ENCODE results near the gene MRPL23. TPM values are rescaled to one million over a fixed set of nuclear protein-coding genes. Genes with fewer than 3 reads are reported as not detected.

The MRPL23 gene
- total RNA-seq, 1 experiment from 2014 or later: 98.0 TPM

- H3K36me3 Mint-ChIP-seq (ENCODE audit: insufficient read depth, unreplicated experiment): no peaks in the 10 kb centered on the region
- H3K4me3 Mint-ChIP-seq (ENCODE audit: unreplicated experiment): no peak overlapping the region
- H3K9me3 Mint-ChIP-seq (ENCODE audit: unreplicated experiment): no peaks in the 10 kb centered on the region
- ChIA-PET CTCF (no interaction called here), POLR2A (no interaction called here)
- intact Hi-C loops (cut with micrococcal nuclease): no loop called here
- H3K4me1 Mint-ChIP-seq (ENCODE audit: insufficient read depth, unreplicated experiment): peaks cover 5% of the 10 kb centered on the region
- peaks cover 35% of the 10 kb centered on the region for H3K27me3 Mint-ChIP-seq (ENCODE audit: insufficient read depth, unreplicated experiment)
- BruUV-seq (replicated peaks): no TSS peak
- no peak for TF ChIP-seq CTCF (IDR thresholded peaks at IDR 0.05; ENCODE audit: unreplicated experiment)
- DNase-seq (ENCODE audit: unreplicated experiment): no peak
- H3K27ac Mint-ChIP-seq (ENCODE audit: low read depth, unreplicated experiment): no peak overlapping the region
These were observed 18.1 kb upstream of the MRPL23 start for GRCh38 chr11:1928891-1929541.

GRCh38 chr11:1929621-1930461 lies 17.3 kb upstream of the MRPL23 start:
- CTCF ChIA-PET: no interaction called here
- H3K27me3 Mint-ChIP-seq (ENCODE audit: insufficient read depth, unreplicated experiment): peaks cover 32% of the 10 kb centered on the region

DNA sequence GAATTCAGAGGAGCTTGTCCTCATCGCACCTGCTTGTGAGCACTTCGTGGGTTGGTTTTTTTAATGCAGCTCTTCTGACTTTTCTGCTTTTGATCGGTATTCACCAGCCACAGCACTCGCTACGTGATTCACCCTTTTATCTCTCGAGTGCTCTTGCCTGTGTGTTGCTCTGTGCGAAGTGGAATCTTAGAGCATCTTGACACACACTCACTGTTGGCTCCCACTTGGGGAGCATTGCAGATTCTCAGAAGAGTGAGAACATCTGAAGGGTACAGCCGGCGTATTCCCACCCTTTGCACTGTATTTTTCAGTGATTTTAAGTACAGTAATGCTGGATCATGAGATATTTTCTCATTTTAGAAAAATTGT lies 16.7 kb upstream of the MRPL23 start:
- no peak for DNase-seq (ENCODE audit: unreplicated experiment)
- Mint-ChIP-seq H3K27ac (ENCODE audit: low read depth, unreplicated experiment) (no peak overlapping the region), H3K36me3 (ENCODE audit: insufficient read depth, unreplicated experiment) (no peaks in the 10 kb centered on the region), H3K4me3 (ENCODE audit: unreplicated experiment) (no peak overlapping the region), H3K4me1 (ENCODE audit: insufficient read depth, unreplicated experiment) (peaks cover 5% of the 10 kb centered on the region), H3K9me3 (ENCODE audit: unreplicated experiment) (no peaks in the 10 kb centered on the region), H3K27me3 (ENCODE audit: insufficient read depth, unreplicated experiment) (peaks cover 32% of the 10 kb centered on the region)
- POLR2A ChIA-PET: no interaction called here
- TF ChIP-seq CTCF (IDR thresholded peaks at IDR 0.05; ENCODE audit: unreplicated experiment): no peak
- intact Hi-C loops (cut with micrococcal nuclease): no loop called here
- CTCF ChIA-PET: no interaction called here
- no TSS peak for BruUV-seq (replicated peaks)

More at GRCh38 chr11:1929621-1930461, 17.3 kb upstream of the MRPL23 start:
- TF ChIP-seq CTCF (IDR thresholded peaks at IDR 0.05; ENCODE audit: unreplicated experiment): no peak
- no peaks in the 10 kb centered on the region for H3K36me3 Mint-ChIP-seq (ENCODE audit: insufficient read depth, unreplicated experiment)
- POLR2A ChIA-PET: no interaction called here
- H3K4me3 Mint-ChIP-seq (ENCODE audit: unreplicated experiment): no peak overlapping the region
- no peaks in the 10 kb centered on the region for H3K9me3 Mint-ChIP-seq (ENCODE audit: unreplicated experiment)
- DNase-seq (ENCODE audit: unreplicated experiment): no peak
- BruUV-seq (replicated peaks): no TSS peak
- peaks cover 5% of the 10 kb centered on the region for H3K4me1 Mint-ChIP-seq (ENCODE audit: insufficient read depth, unreplicated experiment)
- intact Hi-C loops (cut with micrococcal nuclease): no loop called here
- no peak overlapping the region for H3K27ac Mint-ChIP-seq (ENCODE audit: low read depth, unreplicated experiment)

GRCh38 chr11:1931341-1932104 lies 15.6 kb upstream of the MRPL23 start:
- no peak overlapping the region for H3K27ac Mint-ChIP-seq (ENCODE audit: low read depth, unreplicated experiment)
- H3K9me3 Mint-ChIP-seq (ENCODE audit: unreplicated experiment): no peaks in the 10 kb centered on the region
- intact Hi-C loops (cut with micrococcal nuclease): no loop called here
- H3K4me3 Mint-ChIP-seq (ENCODE audit: unreplicated experiment): no peak overlapping the region
- ChIA-PET POLR2A (no interaction called here), CTCF (interaction anchor here (0.6 kb wide), 2 partner anchors 54 to 976 kb away, joined by 3 read pairs; no protein-coding TSS in a partner anchor)
- H3K4me1 Mint-ChIP-seq (ENCODE audit: insufficient read depth, unreplicated experiment): peaks cover 5% of the 10 kb centered on the region
- peaks cover 32% of the 10 kb centered on the region for H3K27me3 Mint-ChIP-seq (ENCODE audit: insufficient read depth, unreplicated experiment)
- H3K36me3 Mint-ChIP-seq (ENCODE audit: insufficient read depth, unreplicated experiment): no peaks in the 10 kb centered on the region
- no peak for TF ChIP-seq CTCF (IDR thresholded peaks at IDR 0.05; ENCODE audit: unreplicated experiment)
- BruUV-seq (replicated peaks): no TSS peak
- no peak for DNase-seq (ENCODE audit: unreplicated experiment)
